Measurements from ENCODE around the gene IER5.
"Not testable (repeated sequence)": the region's sequence is repeated elsewhere in the genome, so short reads cannot be mapped to it uniquely, and the experiment has no call there.

The IER5 gene

DNA sequence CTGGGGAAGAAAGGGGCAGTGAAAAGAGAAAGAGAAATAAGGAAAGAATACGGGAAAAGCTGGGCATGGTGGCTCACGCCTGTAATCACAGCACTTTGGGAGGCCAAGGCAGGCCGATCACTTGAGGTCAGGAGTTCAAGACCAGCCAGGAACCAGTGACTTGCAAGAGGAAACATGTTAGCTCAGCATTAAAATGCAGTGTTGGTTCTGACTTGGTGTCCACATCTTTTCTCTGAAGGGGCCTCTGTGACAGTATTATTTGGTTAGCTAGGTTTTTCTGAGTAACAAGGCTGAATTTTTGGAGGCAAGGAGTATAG, 26.8 kb downstream of the IER5 start (continued):
- TF ChIP-seq, protein P1, sequence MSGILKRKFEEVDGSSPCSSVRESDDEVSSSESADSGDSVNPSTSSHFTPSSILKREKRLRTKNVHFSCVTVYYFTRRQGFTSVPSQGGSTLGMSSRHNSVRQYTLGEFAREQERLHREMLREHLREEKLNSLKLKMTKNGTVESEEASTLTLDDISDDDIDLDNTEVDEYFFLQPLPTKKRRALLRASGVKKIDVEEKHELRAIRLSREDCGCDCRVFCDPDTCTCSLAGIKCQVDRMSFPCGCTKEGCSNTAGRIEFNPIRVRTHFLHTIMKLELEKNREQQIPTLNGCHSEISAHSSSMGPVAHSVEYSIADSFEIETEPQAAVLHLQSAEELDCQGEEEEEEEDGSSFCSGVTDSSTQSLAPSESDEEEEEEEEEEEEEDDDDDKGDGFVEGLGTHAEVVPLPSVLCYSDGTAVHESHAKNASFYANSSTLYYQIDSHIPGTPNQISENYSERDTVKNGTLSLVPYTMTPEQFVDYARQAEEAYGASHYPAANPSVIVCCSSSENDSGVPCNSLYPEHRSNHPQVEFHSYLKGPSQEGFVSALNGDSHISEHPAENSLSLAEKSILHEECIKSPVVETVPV (CRISPR knock-in tag; IDR thresholded peaks at IDR 0.05): no peak
- no peak for TF ChIP-seq ARNTL (CRISPR knock-in tag; IDR thresholded peaks at IDR 0.05; ENCODE audit: borderline replicate concordance, low read depth)

DNA sequence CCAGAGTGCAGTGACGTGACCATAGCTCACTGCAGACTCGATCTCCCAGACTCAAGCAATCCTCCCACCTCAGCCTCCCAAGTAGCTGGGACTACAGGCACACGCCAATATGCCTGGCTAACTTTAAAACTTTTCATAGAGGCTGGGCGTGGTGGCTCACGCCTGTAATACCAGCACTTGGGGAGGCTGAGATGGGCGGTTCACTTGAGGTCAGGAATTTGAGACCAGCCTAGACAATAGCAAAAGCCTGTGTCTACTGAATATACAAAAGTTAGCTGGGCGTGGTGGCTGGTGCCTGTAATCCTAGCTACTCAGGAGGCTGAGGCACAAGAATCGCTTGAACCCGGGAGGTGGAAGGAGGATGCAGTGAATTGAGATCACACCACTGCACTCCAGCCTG, 27.5 kb downstream of the IER5 start:
- ATAC-seq: not testable (repeated sequence)

DNA sequence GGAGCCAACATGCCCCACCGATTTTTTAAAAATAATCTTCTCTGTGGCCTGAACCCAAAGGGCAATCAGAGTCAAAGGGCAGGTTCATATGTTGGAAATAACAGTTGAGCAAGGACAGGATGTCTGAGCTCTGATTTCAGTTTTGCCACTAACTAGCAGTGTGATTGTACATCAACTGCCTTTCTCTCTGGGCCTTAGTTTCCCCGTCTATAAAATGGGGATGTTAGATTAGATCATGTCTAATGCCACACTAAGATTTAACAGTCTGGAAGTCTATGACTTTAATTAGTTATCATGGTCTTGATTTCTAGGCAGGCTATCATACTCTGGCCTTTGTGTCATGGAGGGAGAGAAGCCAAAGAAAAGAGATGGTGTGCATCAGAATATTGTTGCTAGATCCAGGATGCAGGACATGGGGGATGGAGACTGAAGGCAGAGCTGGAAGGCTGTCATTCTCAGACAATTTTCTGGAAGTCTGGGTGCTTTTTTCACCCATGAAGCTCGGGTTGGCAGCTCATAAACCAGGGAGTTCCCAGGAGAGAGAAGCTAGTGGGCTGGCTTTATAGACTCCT, 28.4 kb downstream of the IER5 start:
- ATAC-seq: no peak
- TF ChIP-seq, protein P1 (CRISPR knock-in tag; IDR thresholded peaks at IDR 0.05): no peak
- TF ChIP-seq ISL1 (CRISPR knock-in tag; IDR thresholded peaks at IDR 0.05) (no peak), ESRRG (CRISPR knock-in tag; IDR thresholded peaks at IDR 0.05) (no peak), SNAI2 (CRISPR knock-in tag; IDR thresholded peaks at IDR 0.05) (no peak), ZC3H10 (CRISPR knock-in tag; IDR thresholded peaks at IDR 0.05) (no peak), ZNF8 (CRISPR knock-in tag; IDR thresholded peaks at IDR 0.05) (no peak), ZFP30 (CRISPR knock-in tag; IDR thresholded peaks at IDR 0.05) (no peak), GLIS3 (CRISPR knock-in tag; IDR thresholded peaks at IDR 0.05) (no peak), OSR1 (CRISPR knock-in tag; IDR thresholded peaks at IDR 0.05) (no peak), ZFP3 (CRISPR knock-in tag; IDR thresholded peaks at IDR 0.05) (no peak), PPARA (CRISPR knock-in tag; IDR thresholded peaks at IDR 0.05; ENCODE audit: borderline replicate concordance) (no peak), ARNTL (CRISPR knock-in tag; IDR thresholded peaks at IDR 0.05; ENCODE audit: borderline replicate concordance, low read depth) (no peak), BACH2 (CRISPR knock-in tag; IDR thresholded peaks at IDR 0.05; ENCODE audit: borderline replicate concordance) (no peak), RARB (CRISPR knock-in tag; IDR thresholded peaks at IDR 0.05) (no peak), CREB5 (CRISPR knock-in tag; IDR thresholded peaks at IDR 0.05; ENCODE audit: low read depth) (no peak), ZNF70 (CRISPR knock-in tag; IDR thresholded peaks at IDR 0.05) (no peak), TCF4 (CRISPR knock-in tag; IDR thresholded peaks at IDR 0.05; ENCODE audit: borderline replicate concordance) (no peak), CSDC2 (CRISPR knock-in tag; IDR thresholded peaks at IDR 0.05) (no peak), TOX (CRISPR knock-in tag; IDR thresholded peaks at IDR 0.05; ENCODE audit: borderline replicate concordance) (no peak)
- TF ChIP-seq, protein P2, sequence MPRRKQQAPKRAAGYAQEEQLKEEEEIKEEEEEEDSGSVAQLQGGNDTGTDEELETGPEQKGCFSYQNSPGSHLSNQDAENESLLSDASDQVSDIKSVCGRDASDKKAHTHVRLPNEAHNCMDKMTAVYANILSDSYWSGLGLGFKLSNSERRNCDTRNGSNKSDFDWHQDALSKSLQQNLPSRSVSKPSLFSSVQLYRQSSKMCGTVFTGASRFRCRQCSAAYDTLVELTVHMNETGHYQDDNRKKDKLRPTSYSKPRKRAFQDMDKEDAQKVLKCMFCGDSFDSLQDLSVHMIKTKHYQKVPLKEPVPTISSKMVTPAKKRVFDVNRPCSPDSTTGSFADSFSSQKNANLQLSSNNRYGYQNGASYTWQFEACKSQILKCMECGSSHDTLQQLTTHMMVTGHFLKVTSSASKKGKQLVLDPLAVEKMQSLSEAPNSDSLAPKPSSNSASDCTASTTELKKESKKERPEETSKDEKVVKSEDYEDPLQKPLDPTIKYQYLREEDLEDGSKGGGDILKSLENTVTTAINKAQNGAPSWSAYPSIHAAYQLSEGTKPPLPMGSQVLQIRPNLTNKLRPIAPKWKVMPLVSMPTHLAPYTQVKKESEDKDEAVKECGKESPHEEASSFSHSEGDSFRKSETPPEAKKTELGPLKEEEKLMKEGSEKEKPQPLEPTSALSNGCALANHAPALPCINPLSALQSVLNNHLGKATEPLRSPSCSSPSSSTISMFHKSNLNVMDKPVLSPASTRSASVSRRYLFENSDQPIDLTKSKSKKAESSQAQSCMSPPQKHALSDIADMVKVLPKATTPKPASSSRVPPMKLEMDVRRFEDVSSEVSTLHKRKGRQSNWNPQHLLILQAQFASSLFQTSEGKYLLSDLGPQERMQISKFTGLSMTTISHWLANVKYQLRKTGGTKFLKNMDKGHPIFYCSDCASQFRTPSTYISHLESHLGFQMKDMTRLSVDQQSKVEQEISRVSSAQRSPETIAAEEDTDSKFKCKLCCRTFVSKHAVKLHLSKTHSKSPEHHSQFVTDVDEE (CRISPR knock-in tag; IDR thresholded peaks at IDR 0.05): no peak

DNA sequence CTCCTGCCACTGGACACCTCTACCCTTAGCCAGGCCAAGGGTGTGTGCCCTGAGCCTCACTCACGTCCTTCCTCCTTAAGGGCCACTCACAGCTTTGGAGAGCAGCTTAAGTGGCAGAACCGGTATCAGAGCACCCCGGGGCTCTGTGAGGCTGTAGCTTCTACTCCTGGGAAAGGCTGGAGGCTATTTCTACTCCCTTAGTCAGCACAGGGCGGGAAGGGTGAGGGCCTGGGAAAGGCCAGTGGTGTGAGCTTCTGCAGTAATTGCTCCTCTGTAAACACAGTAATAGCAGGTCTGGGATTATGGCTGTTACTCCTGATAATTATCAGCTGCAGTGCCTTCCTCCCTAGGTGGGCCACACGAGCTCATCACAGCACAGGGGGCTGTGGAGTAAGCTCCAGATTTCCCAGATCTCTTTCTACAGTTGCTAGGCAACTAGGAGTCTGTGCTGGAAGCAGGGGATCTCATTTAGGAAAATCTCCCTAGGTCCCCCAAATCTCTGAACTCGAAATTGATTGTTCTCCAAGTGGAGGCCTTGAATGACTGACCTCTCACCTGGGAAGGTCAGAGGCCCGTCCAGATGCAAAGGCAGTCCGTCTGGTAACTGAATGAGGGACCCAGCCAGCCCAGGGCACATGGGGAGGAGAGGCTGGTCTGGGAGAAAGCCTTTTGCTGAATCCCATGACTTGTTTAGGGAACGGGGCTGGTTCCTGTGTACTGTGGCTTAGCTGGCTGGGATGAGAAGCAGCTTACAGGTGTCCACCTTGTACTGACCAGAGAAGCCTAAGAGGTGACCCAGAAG, 29.3 kb downstream of the IER5 start:
- ATAC-seq: no peak; the same call in 1 of the 3 replicates
- no peak for TF ChIP-seq GLIS3 (CRISPR knock-in tag; IDR thresholded peaks at IDR 0.05)
- TF ChIP-seq POU6F1 (CRISPR knock-in tag; IDR thresholded peaks at IDR 0.05; ENCODE audit: borderline replicate concordance, low read depth): no peak
- TF ChIP-seq CSDC2 (CRISPR knock-in tag; IDR thresholded peaks at IDR 0.05): no peak
- TF ChIP-seq RARB (CRISPR knock-in tag; IDR thresholded peaks at IDR 0.05): no peak
- TF ChIP-seq OSR1 (CRISPR knock-in tag; IDR thresholded peaks at IDR 0.05): no peak
- no peak for TF ChIP-seq TOX (CRISPR knock-in tag; IDR thresholded peaks at IDR 0.05; ENCODE audit: borderline replicate concordance)
- no peak for TF ChIP-seq ISL1 (CRISPR knock-in tag; IDR thresholded peaks at IDR 0.05)
- TF ChIP-seq, protein P2 (CRISPR knock-in tag; IDR thresholded peaks at IDR 0.05): no peak
- no peak for TF ChIP-seq TCF4 (CRISPR knock-in tag; IDR thresholded peaks at IDR 0.05; ENCODE audit: borderline replicate concordance)
- TF ChIP-seq ARNTL (CRISPR knock-in tag; IDR thresholded peaks at IDR 0.05; ENCODE audit: borderline replicate concordance, low read depth): no peak
- TF ChIP-seq ZFP3 (CRISPR knock-in tag; IDR thresholded peaks at IDR 0.05): no peak
- TF ChIP-seq BACH2 (CRISPR knock-in tag; IDR thresholded peaks at IDR 0.05; ENCODE audit: borderline replicate concordance): no peak
- TF ChIP-seq ZFP30 (CRISPR knock-in tag; IDR thresholded peaks at IDR 0.05): no peak
- no peak for TF ChIP-seq CREB5 (CRISPR knock-in tag; IDR thresholded peaks at IDR 0.05; ENCODE audit: low read depth)

Data from SK-N-SH treated with all-trans-retinoic acid at 6 μM for 48 hours (cell line).